LNCAP (cell line): ENCODE measurements around the gene ALOX12.

Experiments used
- TF ChIP-seq, protein P1 (sequence below): fragments of 450-650 bp; IDR thresholded peaks from 2 replicates; pipeline ENCODE4 v1.5.1; 2017; ENCODE audit warnings: mild to moderate bottlenecking

ALOX12 gene

DNA sequence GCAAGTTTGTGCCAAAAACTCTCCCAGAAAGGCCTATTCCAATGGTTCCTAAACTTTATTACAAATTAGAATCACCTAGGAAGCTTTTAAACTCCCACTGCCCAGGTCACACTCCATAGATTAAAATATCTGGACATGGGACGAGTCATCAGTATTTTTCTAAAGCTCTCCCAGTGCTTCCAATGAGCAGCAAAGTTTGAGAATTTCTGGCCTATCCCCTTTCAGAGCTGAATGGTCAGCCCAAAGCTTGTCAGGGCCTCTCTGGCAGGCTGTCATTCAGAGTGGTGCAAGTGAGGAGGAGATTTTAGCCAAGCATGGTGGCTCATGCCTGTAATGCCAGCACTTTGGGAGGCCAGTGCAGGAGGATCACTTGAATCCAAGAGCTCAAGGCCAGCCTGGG lies 29.4 kb downstream of the ALOX12 start:
- TF ChIP-seq, protein P1, sequence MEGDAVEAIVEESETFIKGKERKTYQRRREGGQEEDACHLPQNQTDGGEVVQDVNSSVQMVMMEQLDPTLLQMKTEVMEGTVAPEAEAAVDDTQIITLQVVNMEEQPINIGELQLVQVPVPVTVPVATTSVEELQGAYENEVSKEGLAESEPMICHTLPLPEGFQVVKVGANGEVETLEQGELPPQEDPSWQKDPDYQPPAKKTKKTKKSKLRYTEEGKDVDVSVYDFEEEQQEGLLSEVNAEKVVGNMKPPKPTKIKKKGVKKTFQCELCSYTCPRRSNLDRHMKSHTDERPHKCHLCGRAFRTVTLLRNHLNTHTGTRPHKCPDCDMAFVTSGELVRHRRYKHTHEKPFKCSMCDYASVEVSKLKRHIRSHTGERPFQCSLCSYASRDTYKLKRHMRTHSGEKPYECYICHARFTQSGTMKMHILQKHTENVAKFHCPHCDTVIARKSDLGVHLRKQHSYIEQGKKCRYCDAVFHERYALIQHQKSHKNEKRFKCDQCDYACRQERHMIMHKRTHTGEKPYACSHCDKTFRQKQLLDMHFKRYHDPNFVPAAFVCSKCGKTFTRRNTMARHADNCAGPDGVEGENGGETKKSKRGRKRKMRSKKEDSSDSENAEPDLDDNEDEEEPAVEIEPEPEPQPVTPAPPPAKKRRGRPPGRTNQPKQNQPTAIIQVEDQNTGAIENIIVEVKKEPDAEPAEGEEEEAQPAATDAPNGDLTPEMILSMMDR: no peak

DNA sequence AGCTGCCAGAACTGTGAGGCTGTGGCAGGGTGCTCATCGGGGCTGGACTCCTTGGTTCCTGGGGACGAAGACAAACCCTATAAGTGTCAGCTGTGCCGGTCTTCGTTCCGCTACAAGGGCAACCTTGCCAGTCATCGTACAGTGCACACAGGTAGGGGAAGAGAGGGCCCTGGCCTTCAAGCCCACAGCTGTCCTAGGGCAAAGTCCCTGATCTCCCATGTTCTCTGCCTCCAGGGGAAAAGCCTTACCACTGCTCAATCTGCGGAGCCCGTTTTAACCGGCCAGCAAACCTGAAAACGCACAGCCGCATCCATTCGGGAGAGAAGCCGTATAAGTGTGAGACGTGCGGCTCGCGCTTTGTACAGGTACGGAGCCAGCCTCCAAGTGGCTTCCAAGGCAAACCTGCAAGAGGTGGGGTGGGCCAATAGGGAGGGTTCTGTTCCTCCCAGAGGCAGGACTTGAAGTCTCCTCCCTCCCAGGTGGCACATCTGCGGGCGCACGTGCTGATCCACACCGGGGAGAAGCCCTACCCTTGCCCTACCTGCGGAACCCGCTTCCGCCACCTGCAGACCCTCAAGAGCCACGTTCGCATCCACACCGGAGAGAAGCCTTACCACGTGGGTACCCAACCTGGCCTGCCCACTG lies 30.7 kb downstream of the ALOX12 start:
- TF ChIP-seq, protein P1: no peak

DNA sequence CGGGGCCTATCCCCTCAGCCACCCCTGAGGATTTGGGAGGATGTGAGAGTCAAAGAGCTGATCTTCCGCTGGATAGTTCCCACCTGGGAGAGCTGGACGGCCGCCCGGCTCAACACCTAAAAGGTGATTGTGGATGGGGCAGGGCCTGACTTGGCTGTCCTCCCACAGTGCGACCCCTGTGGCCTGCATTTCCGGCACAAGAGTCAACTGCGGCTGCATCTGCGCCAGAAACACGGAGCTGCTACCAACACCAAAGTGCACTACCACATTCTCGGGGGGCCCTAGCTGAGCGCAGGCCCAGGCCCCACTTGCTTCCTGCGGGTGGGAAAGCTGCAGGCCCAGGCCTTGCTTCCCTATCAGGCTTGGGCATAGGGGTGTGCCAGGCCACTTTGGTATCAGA lies 31.5 kb downstream of the ALOX12 start:
- TF ChIP-seq, protein P1: no peak

DNA sequence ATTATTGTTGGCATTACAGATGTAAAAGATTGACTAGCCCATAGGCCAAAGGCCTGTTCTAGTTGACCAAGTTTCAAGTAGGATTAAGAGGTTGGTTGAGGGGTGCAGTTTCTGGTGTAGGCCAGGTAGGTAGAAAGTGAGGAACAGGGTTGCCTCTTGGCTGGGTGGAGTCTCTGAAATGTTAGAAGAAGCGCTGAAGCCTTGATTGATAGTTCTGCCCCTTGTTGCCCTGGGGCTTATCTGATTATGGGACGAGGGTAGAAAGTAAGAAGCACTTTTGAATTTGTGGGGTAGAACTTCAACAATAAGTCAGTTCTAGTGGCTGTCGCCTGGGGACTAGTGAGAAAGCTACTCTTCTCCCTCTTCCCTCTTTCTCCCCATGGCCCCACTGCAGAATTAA lies 33.2 kb downstream of the ALOX12 start:
- TF ChIP-seq, protein P1: no peak

DNA sequence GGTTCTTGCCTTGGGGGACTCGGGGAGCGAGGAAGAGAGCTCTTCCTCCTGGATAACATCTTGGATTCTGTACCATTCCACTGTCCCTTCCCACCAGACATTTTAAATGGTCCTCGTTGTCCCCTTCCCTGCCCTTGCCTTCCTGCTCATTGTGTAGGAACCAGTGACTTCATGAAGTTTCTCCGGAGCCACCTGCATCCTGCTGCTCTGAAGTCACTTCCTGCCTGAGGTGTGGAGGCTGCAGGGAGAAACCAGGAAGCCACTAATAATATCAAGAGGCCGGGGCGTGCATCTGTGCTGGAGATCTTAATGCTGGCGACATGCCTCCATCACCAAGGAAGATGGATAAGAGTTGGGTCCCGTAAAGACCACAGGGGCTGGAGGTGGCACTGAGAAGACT lies 33.8 kb downstream of the ALOX12 start:
- TF ChIP-seq, protein P1: no peak

DNA sequence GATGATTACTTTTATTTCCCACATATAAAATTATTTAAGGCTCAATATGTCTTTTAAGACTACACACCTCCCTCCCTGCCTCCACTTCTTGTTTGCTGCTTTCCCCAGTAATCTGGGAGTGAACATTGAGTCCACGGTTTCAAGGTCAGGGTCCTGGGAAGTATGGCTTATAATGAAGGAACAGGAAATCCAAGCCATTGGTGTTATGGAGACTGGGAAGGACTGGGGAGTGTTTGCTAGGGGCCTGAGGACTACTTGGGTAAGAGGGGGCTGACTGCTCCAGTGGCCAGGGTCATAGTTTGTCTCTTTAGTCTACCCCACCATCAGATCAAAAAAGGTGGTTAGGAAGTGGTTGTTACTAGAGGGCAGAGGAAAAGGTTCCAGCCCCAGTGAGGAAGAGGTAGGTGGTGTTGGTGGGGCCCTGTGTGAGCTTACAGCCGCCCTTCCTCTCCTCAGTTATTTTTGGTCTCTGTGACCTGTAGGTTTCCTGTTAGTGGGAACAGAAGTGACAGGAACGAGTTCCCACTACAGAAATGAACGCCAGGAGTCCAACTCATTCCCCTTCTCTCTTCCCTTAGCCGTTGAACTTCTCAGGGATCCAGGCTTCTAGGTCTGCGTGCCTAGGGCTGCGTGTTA lies 39.2 kb downstream of the ALOX12 start:
- TF ChIP-seq, protein P1: no peak

DNA sequence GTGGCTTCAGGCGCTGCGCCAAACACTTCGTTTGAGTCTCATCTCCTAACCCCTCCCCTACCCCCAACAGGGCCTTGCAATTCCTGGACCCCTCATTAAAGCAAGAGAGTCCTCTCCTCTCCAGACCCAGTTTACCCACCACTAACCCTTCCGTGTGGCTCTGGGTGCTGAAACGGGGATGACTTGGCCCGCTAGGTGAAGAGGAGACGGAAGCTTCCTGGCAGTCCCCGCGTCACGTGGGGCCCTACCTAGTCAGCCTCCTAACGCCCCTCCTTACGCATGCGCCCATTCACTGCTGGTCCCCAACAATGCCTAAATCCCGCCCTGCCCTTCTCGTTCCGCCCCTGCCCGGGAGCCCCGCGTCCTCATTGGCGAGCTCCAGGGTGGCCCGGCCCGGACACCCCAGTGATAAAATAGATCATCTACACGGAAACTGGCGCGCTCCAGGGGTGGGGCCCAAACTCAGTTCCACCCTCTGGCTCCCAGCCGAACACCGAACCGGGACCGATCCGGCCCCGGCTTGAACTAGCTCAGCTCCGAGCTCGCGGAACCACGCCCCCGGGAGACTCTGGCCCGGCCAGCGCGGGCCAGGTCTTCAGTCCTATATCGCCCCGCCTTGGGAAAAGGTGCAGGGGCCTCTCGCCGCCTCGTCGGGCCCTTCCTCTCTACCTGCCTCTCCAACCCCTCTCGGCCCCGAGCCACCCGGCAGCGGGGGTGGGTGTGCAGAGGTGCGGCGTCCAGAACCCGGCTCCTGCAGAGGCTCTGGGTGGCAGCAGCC lies 39.9 kb downstream of the ALOX12 start, which contains the start of gene SLC16A13:
SLC16A13 (plus strand) TSS at position 425 of the 778 bp plus-strand sequence. CDS start 368 bp downstream, outside the sequence.
- TF ChIP-seq, protein P1: no peak
